ENCODE measurements around the gene RNF44.
"Not testable (repeated sequence)": the region's sequence is repeated elsewhere in the genome, so short reads cannot be mapped to it uniquely, and the experiment has no call there.

Gene RNF44

DNA sequence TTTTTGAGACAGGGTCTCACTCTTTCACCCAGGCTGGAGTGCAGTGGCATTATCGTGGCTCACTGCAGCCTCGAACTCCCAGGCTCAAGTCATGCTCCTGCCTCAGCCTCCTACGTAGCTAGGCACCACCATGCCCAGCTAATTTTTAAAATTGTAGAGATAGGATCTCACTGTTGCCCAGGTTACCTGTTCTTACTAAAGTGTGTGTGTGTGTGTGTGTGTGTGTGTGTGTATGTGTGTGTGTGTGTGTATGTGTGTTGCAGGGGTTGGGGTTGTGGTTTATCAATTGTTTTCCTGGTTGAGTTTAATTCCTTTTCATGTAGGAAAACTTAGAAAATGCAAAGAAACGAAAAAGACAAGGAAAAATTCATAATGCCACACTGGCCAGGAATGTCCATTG, 21.8 kb downstream of the RNF44 start:
- DNase-seq, result no peak

DNA sequence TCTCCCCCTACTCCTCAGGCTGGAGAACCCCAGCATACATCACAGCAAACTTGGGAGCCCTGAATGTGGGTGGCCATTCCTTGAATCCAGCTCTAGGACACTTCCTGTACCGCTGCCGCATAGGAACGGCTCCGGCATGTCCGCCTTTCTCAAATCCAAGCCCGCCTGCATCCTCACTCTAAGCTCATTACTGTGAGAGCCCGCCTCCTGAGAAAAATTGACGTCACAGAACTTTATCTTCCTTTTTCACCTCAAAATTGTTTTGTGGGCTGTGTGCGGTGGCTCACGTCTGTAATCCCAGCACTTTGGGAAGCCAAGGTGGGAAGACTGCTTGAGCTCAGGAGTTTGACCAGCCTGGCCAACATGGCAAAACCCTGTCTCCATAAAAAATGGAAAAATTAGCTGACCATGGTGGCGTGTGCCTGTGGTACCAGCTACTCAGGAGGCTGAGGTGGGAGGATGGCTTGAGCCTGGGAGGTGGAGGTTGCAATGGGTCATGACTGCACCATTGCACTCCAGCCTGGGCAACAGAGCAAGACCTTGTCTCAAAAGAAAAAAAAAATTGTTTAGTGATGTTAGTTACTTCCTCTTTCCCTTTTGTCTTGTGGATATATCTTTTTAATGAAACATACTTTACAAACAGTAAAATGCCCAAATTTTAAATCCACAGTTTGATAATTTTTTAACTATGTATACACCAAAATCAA, 22.8 kb downstream of the RNF44 start:
- DNase-seq, result peak; percentile 29

DNA sequence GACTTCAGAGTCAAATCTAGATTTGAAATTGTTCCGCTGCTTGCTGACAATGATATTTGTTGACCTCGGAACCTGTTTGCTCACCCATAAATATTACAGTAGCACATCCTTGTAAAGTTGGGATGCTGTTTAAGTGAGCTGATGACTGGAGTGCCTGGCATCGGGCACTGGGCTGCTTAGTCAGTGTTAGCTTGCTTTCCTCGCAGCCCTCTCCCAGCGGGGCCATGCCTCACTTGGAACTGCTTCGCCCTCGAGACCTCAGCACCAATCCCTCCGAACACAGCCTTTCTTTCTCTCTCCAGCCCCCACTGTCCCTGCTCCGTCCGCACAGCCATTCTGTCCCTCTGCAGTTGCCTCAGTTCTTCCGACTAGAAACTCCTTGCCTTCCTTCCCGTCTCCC, 23.4 kb downstream of the RNF44 start:
- DNase-seq, result no peak

DNA sequence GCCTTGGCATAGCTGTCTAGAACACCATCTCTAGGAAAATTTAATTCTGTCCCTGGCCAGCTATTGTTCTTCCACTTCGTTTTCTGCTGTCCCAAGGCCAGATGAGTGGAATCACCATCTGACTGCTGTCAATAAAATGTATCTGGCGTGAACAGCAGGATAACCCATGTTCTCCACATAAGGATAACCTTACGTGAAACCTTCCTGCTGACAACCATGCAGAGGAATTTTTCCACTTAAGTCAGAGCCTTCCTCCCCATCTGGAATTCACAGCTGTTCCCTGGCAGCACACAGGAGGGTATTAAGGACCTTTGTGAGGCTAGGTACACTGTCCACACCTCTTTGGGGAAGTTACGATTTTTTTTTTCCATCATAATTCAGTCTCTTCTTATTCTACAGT, 28.6 kb downstream of the RNF44 start:
- no peak for DNase-seq

DNA sequence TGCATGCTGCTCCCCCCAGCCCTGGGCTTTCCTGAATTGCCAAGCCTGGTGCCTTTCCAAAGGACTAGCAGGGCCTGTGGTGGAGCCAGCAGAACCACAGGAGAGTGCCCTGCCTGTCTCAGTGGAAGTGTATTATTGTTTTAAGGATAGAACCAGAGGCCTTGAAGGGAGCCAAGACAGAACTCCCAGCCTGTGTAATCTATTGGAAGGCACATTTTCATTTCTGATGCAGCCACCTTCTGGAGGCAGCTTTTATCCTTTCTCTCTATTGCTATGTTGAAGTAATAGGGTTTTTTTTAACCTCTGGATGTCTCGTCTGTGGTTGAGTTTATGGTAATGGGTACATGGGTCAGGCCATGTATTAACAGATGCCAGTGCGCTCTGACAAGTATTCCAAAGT, 29.3 kb downstream of the RNF44 start:
- no peak for DNase-seq

DNA sequence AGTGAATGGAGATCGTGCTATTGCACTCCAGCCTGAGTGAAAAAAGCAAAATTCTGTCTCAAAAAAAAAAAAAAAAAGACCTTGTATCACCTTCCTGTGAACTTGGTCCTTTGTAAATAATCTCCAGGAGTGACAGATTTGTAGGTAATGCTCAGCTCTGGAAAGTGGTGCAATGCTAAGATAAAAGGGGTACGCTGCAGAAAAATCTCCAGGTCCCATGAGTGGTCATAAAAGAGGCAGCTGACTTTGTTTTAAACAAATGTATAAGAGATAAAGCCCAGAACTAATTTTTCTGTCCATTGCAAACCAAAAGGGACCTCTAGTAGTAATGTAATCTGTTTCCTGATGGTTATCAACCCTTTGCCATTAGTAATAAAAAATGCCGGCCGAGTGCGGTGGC, 33.7 kb downstream of the RNF44 start:
- no peak for DNase-seq

DNA sequence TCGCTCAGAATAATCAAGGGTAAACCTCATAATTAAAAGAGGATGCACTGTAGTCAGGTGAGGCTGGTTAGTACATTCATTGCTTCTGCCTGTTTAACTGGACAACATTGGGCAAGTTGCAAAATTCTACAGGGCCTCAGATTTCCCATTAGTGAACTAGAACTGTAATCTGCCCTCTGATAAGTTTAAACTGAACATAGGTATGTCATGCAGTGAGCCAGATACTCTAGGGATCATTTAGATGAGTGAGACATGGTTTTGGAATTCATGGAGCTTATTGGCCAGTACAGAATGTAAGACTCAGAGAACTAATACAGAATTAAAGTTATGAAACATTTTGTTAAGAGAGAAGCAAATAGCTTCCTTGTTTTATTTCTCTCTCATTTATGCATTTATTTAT, 35.9 kb downstream of the RNF44 start:
- no peak for DNase-seq

DNA sequence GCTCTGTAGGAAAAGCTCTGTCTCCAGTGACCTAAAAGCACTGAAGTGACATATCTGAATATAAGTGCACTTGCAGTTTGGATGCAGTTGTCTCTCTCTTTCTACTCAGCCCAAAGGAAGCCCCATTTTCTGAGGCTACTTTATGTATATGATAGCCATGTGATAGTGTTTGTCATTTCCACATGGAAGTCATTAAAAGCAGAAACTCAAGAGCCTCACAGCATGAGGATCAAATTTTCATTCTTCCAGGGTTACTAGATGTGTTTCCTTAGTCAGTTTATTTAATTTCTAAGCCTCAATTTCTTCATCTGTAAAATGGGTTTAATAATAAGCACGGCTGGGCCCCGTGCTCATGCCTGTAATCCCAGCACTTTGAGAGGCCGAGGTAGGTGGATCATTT, 36.7 kb downstream of the RNF44 start:
- DNase-seq, result no peak

DNA sequence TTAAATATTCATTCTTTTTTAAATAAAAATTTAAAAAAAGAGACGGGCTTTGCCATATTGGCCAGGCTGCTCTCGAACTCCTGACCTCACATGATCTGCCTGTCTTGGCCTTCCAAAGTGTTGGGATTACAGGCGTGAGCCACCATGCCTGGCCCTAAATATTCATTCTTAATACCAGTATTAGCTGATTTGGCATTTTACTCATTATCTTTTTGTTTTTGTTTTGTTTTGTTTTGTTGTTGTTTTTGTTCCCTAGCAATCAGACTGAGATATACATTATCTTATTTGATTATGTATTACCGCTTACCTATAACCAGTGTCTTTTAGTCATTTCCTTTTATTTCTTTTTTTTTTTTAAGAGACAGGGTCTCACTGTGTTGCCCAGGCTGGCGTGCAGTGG, 37.9 kb downstream of the RNF44 start:
- DNase-seq, result no peak

DNA sequence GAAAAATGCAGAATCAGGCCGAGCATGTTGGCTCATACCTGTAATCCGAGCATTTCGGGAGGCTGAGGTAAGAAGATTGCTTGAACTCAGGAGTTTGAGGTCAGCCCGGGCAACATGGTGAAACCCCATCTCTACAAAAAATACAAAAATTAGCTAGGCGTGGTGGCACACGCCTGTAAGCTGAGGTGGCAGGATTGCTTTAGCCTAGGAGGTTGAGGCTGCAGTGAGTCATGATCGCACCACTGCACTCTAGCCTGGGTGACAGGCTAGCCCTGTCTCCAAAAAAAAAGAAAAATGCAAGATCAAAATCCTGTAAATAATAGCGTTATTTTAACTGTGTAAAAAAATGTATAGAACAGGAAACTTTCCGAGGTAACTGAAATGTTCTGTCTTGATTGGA, 39.4 kb downstream of the RNF44 start:
- no peak for DNase-seq

DNA sequence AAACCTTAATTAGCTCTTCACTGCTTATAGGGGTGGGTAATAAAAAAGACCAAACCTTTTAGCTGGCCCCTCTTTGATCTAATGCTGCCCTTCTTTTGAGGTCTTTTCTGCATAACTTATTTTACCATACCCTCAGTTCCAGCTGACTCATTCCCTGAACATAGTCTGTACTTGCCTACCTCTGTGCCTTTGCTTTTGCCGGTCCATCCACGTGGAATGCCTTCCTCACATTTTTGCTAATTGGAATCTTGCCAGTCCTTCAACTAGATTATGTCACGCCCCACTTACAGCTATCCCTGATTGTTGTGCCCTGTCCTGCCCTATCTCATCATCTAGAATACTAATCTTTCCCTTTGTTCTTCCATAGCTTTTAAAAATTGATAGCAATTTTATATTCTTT, 44.8 kb downstream of the RNF44 start:
- DNase-seq, result no peak

DNA sequence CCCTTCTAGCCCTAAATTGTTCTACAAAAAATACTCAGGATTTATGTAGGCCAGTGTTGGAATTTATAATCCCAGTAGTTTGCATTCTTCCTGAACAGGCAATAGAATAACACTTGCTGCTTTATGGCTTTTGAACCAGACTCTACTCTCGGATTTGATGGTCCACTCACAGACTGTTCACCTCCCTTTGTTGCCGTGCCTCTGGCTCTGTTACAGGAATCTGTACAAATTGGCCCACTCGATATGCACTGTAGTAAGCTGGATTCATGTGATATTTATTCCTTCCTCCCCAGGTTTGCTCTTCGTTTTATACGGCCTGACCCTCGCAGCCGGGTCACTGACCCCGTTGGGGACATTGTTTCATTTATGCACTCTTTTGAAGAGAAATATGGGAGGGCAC, 45.3 kb downstream of the RNF44 start:
- no peak for DNase-seq

DNA sequence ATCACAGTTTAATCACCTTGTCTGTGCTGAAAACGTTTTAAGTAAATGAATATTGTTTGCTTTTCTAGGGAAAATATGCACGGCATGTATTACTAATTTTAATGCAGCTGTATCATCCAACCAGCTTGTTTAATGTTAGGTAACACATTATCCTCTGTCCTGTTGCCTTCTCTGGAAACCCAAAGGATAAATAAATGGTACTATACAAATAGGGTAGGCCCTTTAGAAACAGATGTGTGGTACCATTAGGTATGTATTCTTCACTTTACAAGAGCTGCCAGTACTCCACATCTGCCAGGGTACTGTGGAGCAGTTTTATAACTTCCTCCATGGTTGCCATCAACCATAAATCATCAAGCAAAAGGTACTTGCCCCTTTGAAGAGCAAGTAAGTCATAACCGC, 46.1 kb downstream of the RNF44 start:
- DNase-seq, result no peak

DNA sequence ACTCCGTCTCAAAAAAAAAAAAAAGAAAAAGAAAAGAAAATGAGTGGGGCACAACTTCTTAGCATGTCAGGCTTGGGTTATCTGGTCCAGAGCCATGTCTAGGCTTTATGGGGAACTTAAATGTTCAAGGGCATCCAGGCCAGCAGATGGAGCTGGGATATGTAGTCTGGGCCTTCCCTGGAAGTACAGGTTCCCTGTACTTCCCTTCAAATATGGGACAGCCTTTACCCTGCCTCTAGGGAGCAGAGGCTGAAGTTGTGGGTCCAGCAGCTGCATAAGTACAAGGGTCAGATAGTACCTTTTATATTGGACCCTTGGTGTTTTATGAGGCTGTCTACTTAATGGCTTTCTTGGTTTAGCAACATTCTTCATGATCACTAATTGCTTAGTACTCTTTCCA, 46.9 kb downstream of the RNF44 start:
- no peak for DNase-seq

DNA sequence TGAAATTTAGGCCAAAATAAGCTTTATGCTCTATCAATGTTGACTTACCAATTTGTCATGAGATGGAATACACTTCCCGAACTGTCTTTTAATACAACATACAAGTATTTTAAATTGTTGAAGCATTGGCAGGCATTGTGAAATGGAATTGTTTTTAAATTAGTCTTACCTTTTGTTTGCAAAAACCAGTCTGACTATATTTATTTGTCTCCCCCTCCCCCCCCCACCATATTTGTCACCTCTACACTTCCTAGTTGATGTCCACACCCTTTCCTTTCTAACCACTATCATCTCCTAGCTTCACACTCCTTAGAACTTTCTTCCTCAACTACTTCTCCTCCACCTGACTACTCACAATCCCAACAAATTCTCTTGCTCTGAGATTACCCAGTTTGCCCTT, 48.1 kb downstream of the RNF44 start:
- no peak for DNase-seq

DNA sequence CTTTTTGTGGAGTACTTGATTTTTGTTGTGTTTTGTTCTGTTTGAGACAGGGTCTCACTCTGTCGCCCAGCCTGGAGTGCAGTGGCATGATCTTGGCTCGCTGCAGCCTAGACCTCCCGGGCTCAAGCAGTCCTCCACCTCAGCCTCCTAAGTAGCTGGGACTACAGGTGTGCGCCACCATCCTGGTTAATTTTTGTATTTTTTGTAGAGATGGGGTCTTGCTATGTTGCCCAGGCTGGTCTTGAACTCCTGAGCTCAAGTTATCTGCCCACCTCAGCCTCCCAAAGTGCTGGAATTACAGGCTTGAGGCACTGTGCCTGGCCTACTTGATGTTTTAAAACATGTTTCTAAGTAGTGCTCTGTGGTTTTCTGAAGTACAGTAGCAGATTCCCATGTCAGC, 50.0 kb downstream of the RNF44 start:
- DNase-seq, result not testable (repeated sequence)

DNA sequence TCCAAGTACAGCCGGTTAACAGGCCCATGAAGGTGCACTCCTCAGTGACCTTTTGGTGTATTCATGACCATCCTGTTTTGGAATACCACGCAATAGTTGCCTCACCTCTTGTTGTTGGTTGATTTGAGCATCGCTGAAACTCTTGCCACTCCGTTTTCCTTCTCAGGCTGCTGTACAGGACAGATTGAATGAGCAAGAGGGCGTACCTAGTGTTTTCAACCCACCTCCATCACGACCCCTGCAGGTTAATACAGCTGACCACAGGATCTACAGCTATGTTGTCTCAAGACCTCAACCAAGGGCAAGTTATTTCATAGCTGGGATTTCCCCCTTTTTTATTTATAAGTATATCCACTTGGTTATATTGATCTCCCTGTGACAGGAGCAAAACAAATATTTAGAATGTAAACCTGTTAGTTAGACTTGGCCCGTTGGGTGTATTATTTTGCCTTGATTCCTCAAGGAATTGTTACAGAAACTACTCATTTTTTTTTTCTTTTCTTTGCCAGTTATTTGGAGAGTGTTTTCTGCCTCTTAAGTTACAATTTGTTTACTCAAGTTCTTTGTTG, 50.9 kb downstream of the RNF44 start:
- DNase-seq, result no peak

DNA sequence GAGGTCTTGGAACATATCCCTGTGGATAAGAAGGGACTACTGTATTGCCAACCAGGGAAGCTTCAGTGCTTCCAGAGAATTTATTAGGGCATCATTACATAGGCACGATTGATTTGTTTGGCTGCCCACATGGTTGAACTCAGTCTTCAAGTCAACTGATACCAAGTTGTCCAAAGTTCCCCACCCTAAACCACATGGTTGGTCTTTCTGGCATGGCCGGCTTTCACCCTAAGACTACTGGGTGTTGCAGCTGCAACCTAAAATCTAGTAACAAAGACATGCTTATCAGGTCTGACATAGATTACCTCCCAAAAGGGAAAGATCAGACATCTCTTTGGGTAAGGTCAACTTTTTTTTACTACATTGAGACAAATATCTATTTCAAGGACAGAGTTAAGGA, 52.0 kb downstream of the RNF44 start:
- no peak for DNase-seq

DNA sequence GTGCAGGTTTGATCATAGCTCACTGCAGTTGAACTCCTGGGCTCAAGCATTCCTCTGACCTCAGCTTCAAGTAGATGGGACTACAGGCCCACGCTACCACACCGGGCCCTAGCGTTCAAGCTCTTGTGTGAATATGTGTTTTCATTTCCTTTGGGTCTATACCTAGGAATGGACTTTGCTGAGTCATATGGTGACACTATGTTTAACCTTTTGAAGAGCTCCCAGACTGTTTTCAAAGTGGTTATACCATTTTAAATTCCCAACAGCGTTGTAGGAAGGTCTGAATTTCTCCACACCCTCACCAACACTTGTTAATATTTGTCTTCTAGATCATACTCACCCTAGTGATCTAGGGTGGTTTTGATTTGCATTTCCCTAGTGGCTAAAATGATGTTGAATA, 55.5 kb downstream of the RNF44 start:
- no peak for DNase-seq
